HG02678 (cell line): ENCODE measurements around the gene CA6.
"Not testable (repeated sequence)": the region's sequence is repeated elsewhere in the genome, so short reads cannot be mapped to it uniquely, and the experiment has no call there.

Experiments
- ATAC-seq: cut with Tn5 transposase; IDR thresholded peaks from one replicate; pipeline ENCODE4 v1.9.1; 2021; ENCODE audit warnings: mild to moderate bottlenecking, moderate library complexity; ENCODE audit not compliant: unreplicated experiment

The CA6 gene

DNA sequence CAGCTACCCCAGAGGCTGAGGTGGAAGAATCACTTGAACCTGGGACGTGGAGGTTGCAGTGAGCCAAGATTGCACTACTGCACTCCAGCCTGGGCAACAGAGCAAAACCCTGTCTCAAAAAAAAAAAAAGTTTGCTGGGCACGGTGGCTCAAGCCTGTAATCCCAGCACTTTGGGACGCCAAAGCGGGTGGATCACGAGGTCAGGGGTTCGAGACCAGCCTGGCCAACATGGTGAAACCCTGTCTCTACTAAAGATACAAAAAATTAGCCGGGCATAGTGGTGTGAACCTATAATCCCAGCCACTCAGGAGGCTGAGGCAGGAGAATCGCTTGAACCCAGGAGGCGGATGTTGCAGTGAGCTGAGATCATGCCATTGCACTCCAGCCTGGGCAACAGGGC is 23.2 kb downstream of the CA6 start:
- not testable (repeated sequence) for ATAC-seq

DNA sequence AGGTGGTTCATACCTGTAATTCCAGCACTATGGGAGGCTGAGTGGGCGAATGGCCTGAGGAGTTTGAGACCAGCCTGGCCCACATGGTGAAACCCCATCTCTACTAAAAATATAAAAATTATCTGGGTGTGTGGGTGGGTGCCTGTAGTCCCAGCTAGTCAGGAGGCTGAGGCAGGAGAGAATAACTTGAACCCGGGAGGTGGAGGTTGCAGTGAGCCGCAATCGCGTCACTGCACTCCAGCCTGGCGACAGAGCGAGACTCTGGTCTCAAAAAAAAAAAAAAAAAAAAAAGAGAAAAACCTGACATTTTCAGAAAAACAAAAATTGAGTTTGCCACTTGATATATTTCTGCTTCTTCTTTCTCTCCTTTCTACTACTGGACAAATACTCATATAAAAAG is 24.3 kb downstream of the CA6 start:
- no peak for ATAC-seq

- no peak for ATAC-seq
These were observed 25.2 kb downstream of the CA6 start for GRCh38 chr1:8970870-8971337.

DNA sequence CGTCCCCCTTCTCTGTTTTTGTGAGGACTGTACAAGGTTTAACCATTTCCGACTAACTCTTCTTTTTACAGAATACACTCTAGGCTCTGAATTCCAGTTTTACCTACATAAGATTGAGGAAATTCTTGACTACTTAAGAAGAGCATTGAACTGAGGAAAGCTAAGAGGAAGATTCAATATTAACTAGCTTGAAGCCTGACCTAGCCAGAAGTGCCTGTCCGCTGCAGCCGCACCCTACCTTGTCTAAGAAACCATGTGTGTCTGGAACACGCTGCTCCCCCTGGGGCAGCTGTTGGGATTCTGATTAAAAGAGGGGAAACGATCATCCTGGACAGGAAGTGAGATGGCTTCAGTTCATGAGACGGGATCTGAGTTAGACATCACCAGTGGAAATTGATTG is 28.9 kb downstream of the CA6 start:
- ATAC-seq: no peak

DNA sequence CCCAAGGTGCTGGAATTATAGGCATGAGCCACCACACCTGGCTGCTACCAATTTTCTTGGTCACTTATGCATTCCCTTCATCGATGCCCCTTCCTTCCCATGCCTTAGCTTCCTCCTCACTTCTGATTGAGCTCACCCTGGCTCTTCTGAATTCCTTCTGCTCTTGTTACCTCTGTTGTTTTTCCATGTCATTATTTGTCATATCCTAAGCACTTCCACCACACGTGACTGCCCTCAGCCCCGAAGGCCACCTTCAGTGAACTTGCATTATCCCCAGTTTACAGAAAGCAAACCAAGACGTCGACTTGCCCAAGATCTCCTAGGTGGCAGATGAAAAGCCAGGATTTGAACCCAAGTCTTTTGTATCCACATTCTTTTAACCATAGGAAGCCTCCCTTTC is 30.7 kb downstream of the CA6 start:
- no peak for ATAC-seq

DNA sequence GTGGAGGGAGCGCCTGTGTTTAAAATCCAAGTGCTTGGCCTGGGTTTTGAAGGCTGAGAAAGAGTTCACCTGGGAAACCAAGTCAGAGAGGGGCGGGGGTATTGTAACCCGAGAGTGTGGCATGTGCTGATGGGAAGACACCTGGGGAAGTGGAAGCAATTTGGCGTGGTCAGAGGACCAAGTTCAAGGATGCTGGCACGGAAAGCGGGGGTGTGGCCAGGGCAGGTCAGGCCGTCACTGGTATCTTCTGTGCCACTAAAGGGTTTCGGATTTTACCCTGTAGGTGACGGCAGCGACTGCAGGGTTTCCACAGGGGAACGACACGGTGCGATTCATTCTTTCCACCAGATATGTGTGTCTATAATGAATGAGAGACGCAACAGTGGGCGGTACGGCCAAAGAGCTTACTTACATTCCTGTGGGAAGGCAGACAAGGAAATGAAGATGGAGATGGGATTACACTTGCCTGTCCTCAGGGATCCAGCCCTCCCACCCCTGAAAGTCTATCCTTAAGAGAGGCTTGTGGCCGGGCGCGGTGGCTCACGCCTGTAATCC is 31.3 kb downstream of the CA6 start:
- no peak for ATAC-seq

DNA sequence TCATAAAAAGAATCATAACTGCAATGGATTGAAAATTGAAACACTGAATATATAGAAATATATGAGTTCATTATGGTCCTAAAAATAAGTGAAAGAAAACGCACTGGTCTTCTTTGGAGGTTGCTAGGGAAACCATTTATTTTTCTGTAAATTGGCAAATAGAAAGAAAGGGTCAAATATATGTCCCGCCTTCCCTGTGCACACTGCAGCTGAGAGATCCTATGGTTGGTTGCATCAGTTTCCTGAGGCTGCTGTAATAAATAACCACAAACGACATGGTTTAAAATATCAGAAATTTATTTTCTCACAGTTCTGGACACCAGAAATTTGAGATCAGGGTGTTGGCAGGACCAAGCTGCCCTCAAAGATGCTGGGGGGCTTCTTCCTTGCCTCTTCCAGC is 35.0 kb downstream of the CA6 start:
- no peak for ATAC-seq

- ATAC-seq: no peak
These were observed 35.5 kb downstream of the CA6 start for GRCh38 chr1:8981169-8981568.

DNA sequence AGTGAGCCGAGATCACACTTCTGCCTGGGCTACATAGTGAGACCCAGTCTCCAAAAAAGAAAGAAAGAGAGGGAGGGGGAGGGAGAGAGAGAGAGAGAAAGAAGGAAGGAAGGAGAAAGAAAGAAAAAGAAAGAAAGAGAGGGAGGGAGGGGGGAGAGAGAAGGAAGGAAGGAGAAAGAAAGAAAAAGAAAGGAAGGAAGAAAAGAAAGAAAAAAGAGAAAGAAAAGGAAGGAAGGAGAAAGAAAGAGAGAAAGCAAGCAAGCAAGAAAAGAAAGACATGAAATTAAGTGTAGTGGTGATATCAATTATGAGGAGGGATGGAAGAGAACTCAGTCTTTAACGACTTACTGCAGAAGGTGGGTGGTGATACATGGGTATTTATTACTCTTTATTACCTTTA is 38.5 kb downstream of the CA6 start:
- ATAC-seq: no peak

GRCh38 chr1:8984990-8985389 is 39.3 kb downstream of the CA6 start:
- no peak for ATAC-seq

DNA sequence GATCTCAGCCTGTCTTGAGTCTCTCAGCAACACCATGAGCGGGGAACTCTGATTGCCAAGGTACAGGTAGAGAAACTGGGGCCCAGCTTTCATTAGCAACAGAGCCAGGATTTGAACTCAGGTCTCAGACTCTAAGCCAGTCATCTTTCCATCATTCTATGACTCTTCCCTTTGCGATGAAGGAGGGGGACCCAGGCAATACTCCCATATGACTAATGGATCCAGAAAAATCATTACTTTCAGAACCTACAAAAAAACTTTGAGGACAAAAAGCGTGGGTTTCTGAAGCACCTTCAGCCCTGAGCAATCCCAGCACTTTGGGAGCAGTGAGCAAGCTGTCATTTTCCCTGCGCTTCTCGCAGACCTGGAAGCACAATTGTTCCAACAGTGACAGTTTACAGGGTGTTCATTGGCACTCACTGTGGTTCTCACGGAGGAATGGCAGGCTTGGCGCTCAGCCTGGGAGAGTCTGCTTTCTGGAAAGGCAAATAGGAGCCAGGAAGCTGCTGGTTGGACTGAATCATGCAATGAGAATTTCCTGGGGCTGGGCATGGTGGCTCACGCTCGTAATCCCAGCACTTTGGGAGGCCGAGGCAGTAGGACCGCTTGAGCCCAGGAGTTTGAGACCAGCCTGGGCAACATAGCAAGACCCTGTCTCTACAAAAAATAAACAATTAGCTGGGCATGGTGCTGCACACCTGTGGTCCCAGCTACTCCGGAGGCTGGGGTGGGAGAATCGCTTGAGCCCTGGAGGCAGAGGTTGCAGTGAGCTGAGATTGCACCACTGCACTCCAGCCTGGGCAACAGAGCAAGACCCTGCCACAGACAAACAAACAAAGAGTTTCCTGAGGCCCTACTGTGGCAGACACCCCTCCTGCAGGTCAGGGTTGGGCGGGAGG is 40.5 kb downstream of the CA6 start:
- ATAC-seq: no peak

- no peak for ATAC-seq
These were observed 41.1 kb downstream of the CA6 start for GRCh38 chr1:8986814-8987190.

DNA sequence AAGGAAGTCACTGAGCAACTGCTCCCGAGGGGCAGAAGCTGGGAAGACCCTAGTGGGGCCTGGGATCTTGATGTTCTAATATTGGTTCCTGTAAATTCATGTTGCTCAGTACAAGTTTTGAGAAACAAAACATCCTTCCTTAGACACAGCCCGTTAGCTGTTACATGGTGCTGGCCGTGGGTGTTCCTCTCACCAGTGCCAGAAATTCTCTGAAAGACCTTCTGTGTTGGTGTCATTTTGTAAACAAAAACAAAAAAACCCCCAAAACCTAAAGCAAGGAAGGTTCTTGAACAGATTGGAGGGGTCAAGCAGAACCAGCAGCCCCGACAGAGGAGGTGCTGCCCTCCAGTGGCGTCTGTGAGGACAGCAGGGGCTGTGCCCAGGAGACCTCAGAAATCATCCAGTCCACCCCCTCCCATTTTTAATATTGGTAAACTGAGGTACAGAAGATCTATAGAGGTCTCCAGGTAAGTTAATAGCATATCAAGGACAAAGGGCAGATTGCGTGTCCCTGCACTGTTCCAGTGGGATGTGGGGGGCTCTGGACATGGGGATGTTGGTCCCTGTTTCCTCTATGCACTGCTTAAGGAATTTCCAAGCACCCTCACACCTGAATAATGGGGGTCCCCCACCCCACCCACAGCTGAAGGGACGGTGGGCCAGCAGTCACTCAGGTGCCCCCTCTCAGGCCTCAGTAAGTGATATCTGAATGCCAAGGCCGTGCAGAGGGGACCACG is 42.4 kb downstream of the CA6 start:
- no peak for ATAC-seq

GRCh38 chr1:8988618-8988967 is 42.9 kb downstream of the CA6 start:
- ATAC-seq: no peak

DNA sequence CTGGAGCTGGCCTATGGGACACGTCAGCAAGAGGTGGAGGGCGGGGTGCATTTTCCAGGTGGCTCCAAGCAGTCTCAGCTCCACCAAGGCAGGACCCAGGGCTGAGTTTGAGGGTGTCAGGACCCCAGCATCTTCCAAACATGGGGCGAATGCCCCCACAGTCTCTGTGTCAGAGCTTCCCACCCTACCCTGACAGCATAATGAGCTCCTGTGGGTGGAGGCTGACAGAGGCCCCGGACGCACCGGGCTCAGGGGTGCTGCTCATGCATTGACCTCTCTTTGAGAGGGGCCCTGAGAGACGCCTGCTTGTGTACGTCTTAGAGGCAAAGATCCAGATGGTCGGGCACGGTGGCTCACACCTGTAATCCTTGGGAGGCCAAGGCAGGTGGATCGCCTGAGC is 43.4 kb downstream of the CA6 start:
- ATAC-seq: no peak

GRCh38 chr1:8989821-8990220 is 44.2 kb downstream of the CA6 start:
- ATAC-seq: no peak

GRCh38 chr1:8992936-8993687 is 47.4 kb downstream of the CA6 start:
- no peak for ATAC-seq

- not testable (repeated sequence) for ATAC-seq
These were observed 48.5 kb downstream of the CA6 start for GRCh38 chr1:8993962-8994675.

DNA sequence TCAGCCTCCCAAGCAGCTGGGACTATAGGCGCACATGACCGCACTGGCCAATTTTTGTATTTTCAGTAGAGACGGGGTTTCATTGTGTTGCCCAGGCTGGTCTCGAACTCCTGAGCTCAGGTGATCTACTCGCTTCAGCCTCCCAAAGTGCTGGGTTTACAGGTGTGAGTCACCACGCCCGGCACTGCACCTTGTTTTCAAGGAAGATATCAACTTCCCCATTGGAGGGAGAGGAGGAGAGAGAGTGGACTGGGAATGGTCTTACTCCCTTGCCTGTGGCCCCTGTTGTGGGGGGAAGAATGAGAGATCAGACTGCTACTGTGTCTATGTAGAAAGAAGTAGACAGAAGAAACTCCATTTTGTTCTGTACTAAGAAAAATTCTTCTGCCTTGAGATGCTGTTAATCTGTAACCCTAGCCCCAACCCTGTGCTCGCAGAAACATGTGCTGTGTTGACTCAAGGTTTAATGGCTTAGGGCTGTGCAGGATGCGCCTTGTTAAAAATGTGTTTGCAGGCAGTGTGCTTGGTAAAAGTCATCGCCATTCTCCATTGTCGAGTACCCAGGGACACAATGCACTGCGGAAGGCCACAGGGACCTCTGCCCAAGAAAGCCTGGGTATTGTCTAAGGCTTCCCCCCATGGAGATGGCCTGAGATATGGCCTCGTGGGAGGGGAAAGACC is 56.0 kb downstream of the CA6 start:
- ATAC-seq: not testable (repeated sequence)

- not testable (repeated sequence) for ATAC-seq
These were observed 56.5 kb downstream of the CA6 start for GRCh38 chr1:9002215-9002560.
